AG10803 (cell line): ENCODE measurements around the gene SSTR3.
A peak's percentile ranks its signal among the peaks of the same experiment; 100 is the strongest.

Experiments used
- DNase-seq: peaks from one replicate; pipeline ENCODE4 v3.0.0; 2010; ENCODE audit warnings: low read depth
- H3K4me3 ChIP-seq: 2 replicates; pipeline ENCODE4 v1.5.1; 2011; ENCODE audit warnings: mild to moderate bottlenecking, low read length, control low read depth
- TF ChIP-seq, protein P1 (sequence below): conservative IDR thresholded peaks from 2 replicates; pipeline ENCODE4 v1.5.1; 2011; ENCODE audit warnings: mild to moderate bottlenecking, low read length, control low read depth, inconsistent platforms

Gene SSTR3

DNA sequence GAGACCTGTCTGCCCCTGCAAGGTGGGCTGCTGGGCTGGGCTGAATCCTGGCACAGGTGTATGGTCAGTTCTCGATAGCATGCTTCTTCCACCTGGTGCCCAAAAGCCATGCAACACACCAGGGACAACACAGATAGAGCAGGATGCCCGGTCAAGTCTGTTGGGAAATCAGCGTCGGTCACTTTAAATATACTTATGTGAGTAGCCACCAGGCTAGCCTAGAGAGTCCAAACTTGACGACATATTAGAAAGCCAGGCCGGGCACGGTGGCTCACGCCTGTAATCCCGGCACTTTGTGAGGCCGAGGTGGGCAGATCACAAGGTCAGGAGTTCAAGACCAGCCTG lies 33.2 kb downstream of the SSTR3 start:
- no peak overlapping the region for H3K4me3 ChIP-seq
- TF ChIP-seq, protein P1, sequence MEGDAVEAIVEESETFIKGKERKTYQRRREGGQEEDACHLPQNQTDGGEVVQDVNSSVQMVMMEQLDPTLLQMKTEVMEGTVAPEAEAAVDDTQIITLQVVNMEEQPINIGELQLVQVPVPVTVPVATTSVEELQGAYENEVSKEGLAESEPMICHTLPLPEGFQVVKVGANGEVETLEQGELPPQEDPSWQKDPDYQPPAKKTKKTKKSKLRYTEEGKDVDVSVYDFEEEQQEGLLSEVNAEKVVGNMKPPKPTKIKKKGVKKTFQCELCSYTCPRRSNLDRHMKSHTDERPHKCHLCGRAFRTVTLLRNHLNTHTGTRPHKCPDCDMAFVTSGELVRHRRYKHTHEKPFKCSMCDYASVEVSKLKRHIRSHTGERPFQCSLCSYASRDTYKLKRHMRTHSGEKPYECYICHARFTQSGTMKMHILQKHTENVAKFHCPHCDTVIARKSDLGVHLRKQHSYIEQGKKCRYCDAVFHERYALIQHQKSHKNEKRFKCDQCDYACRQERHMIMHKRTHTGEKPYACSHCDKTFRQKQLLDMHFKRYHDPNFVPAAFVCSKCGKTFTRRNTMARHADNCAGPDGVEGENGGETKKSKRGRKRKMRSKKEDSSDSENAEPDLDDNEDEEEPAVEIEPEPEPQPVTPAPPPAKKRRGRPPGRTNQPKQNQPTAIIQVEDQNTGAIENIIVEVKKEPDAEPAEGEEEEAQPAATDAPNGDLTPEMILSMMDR, result no peak
- DNase-seq, result no peak

DNA sequence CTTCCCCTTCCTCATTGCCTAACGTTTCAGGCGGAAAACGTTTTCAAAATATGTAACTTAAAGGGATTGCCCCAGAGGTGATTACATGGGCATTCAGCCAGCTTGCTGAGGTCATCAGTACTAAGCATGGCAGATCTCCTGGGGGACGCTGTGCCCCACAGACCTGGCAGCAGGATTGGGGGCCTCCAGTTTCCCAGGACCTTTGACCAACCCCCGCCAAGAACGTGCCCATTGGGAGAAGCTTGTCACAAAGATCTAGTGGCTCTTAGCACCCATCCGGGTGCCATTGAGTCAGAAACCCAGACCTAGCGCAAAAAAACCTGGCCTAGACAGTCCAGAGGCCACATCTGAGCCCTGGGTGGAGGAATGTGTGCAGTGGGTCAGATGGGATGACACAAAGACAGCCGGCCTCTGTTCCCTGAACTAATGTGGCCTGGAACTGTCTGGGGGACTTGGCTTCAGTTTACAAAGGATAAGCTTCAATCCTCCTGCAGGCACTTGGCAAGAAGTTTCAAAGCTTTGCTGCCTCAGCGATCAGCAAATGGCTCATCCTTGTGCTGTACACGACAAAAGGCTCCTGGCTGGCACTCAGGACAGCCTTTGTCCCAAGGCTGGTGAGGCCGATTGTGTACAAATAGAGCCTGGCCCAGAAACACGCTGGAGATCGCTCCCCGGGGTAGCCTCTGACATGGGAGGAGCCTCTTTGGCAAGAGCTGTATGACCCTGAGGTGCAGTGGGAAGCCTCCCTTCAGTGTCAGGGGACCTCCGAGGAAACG lies 33.7 kb downstream of the SSTR3 start:
- no peak overlapping the region for H3K4me3 ChIP-seq
- TF ChIP-seq, protein P1, result no peak
- DNase-seq, result no peak

DNA sequence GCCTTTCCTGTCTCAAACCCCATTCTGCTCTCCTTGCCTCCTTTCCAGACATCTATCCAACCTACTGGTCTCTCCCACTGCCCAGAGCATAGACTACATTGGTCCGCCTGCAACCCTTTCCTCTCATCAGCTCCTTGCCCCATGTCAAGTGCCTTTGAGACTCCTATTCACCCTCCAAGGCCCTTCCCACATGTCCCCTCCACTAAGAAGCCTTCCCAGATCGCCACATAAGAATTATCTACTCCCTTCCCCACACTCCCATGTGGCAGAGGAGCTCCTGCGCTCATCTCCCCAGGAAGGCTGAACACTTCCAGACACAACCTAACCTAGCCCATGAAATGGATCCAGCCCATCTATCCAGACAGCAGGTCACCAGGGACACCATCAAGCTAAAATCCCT lies 34.5 kb downstream of the SSTR3 start:
- TF ChIP-seq, protein P1, result no peak
- DNase-seq, result no peak
- H3K4me3 ChIP-seq, result no peak overlapping the region

DNA sequence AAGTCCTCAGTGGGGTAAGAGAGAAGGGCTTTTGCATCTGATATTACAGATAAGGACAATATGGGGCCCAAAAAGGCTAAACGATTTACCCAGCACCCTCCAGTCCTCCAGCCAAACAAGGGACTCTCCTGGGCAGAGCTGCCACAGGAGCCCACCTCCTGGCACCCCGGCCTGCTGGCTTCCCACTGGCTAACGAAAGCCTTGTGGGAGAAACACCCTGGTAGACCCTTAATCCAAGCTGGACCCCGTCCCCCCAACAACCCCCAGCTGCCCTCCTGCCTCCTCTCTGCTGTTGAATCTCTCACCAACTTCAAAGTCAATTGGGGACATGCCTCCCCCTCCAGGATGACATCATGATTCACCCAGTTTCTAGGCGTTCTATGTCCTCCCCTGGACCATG lies 35.1 kb downstream of the SSTR3 start:
- TF ChIP-seq, protein P1, result no peak
- no peak for DNase-seq
- H3K4me3 ChIP-seq, result no peak overlapping the region

DNA sequence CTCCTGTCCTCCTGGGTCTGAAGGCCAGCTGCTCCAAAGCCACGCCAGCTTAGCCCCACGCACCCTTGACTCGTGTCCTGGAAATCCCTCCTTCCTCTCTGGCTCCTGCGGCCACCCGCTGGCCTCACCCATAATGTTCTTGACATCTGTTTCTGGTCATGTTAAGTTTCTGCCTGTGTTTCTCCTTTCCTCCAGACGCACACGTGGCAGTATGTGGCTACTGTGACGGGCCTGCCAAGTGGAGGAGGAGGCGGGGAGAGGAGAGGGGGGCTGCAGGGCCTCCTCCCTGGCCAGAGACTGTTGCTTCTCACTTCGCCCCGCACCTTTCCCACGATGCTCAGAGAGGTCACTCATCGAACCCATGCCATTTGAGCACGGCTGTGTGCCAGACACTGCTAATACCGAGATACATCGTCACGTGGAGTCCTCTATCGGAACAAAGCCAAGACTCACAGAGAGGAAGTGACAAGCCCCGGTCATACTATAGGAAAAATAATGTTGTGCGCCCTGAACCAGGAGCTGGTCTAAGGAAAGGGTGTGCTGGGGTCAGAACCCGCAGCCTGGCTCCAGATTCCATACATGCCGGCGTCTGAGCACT lies 35.7 kb downstream of the SSTR3 start:
- TF ChIP-seq, protein P1, result 0 out of 2 replicates have a peak, but pooled peaks have one; percentile 13
- H3K4me3 ChIP-seq, result peak overlapping the region; percentile 13
- DNase-seq, result peak; percentile 92

DNA sequence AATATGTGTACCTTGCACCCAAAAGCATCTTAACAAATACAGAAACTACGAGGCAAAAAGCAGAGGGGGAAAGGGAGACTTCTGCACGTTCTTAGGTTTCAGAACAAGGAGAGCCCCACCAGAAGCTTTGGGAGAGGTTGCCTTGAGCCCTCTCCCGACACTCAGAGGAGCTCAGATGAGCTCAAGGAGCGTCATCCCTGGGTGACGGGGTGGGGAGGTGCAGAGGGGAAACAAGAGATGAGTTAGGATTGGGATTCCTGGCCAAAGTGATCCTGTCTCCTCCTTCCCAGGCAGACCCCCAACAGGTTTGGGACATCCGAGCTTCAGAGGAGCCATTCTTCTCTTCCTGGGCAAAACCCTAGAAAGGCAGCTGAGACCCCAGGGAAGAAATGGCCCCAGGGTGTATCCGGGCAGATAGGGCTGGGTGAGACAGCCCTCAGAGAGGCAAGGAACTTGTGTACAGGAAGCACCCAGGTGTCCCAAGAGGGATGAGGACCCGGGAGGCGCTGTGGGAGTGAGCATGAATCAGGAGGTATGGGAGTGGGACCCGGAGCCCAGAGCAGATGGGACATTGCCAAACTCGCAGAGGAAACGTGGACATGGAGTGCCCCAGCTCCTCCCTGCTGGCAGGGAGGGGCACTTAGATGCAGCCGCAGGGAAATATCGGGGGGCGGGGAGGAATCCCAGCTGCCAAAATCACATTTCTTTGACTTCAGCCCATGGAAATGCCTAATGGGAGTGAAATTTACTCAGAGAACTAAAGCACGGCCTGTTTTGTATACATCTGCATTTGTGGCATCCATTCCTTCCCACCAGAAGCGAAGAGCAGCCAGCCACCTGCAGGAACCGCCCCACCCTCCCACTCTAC lies 36.6 kb downstream of the SSTR3 start:
- DNase-seq, result no peak
- H3K4me3 ChIP-seq, result peak overlapping the region; percentile 13; the same call in 1 of the 2 replicates
- TF ChIP-seq, protein P1, result no peak
